ENCODE data around the gene GJA4. TPM values are rescaled to one million over a fixed set of nuclear protein-coding genes. Genes with fewer than 3 reads are reported as not detected.

The GJA4 gene
- total and polyA plus RNA-seq, 2 donors (not counting 1 experiment from before 2014, with no cell fraction given) = not detected

GRCh38 chr1:34754964-34755637, 37.7 kb upstream of the GJA4 start, which contains the start of gene GJB5:
Gene GJB5, plus strand, starts transcription at chr1:34755047. Its CDS starts 2,284 bp downstream, at chr1:34757331.
- intact Hi-C loops (cut with micrococcal nuclease) = no loop called here
- no peak within 1 kb of the TSS for H3K27ac Mint-ChIP-seq

More at GRCh38 chr1:34754964-34755637, 37.7 kb upstream of the GJA4 start, which contains the start of gene GJB5:
- no peak within 1 kb of the TSS for H3K4me3 Mint-ChIP-seq
- ATAC-seq (ENCODE audit: low read depth) = no peak
- H3K27me3 ChIP-seq (replicated peaks in 1 of 4; ENCODE audit: control extremely low read depth in 1 of 4, control insufficient read depth in 3 of 4, insufficient read depth in 4 of 4, low read length in 3 of 4) = peaks cover 0 to 3% (median 0%) of the 10 kb centered on the region in 4 experiments
- CTCF ChIA-PET = interaction anchor here (0.8 kb wide), 1 partner anchor 12 kb away, joined by 3 read pairs; no protein-coding TSS in a partner anchor
- H3K9ac ChIP-seq (ENCODE audit: low read length) = no peak within 1 kb of the TSS
- H3K9me3 ChIP-seq (ENCODE audit: control extremely low read depth in 1 of 3, control insufficient read depth in 2 of 3, insufficient read depth in 1 of 3, low read length in 2 of 3) = no peaks in the 10 kb centered on the region
- H3K4me1 ChIP-seq (ENCODE audit: control insufficient read depth in 2 of 2, insufficient read depth in 2 of 2, low read length in 2 of 2) = no peaks in the 10 kb centered on the region
- H3K4me2 ChIP-seq (replicated peaks; ENCODE audit: low read depth, low read length, poor library complexity, severe bottlenecking) = no peak within 1 kb of the TSS
- no peaks in the 10 kb centered on the region for H4K20me1 ChIP-seq (ENCODE audit: control insufficient read depth, insufficient read depth, low read length, poor library complexity, severe bottlenecking)
- POLR2A ChIA-PET = no interaction called here
- no peaks in the 10 kb centered on the region for H3K4me1 Mint-ChIP-seq
- WGBS (ENCODE audit: insufficient coverage) = 91% methylated on average over 10 of the region's 13 CpGs
- H3K4me3 ChIP-seq (ENCODE audit: control extremely low read depth in 1 of 5, extremely low read depth in 1 of 5, insufficient read depth in 1 of 5, low read depth in 2 of 5, low read length in 4 of 5) = no peak within 1 kb of the TSS
- H3K27me3 Mint-ChIP-seq = peaks cover 19% of the 10 kb centered on the region
- no peak for DNase-seq
- no peaks in the 10 kb centered on the region for H3K36me3 ChIP-seq (replicated peaks in 1 of 2; ENCODE audit: control extremely low read depth in 1 of 2, control insufficient read depth in 1 of 2, extremely low read depth in 1 of 2, insufficient read depth in 2 of 2, low read length in 1 of 2)
- TF ChIP-seq CTCF (IDR thresholded peaks at IDR 0.05) = no peak
- TF ChIP-seq EZH2 (IDR thresholded peaks at IDR 0.05; ENCODE audit: borderline replicate concordance, insufficient read depth, low read depth, low read length, poor library complexity, severe bottlenecking) = no peak
- no peak within 1 kb of the TSS for H2AFZ ChIP-seq (ENCODE audit: insufficient read depth, low read depth, low read length, poor library complexity, severe bottlenecking)
- no peaks in the 10 kb centered on the region for H3K9me3 Mint-ChIP-seq (ENCODE audit: insufficient read depth)
- no peaks in the 10 kb centered on the region for H3K79me2 ChIP-seq (ENCODE audit: control insufficient read depth, insufficient read depth, low read length)
- no peak within 1 kb of the TSS for H3K27ac ChIP-seq (ENCODE audit: low read length in 2 of 2)

Data from B cell (primary cell).